BLaER1 treated with 17β-estradiol and CSF1 and Interleukin-3, amounts not matched to agents 10 nM and 100 nM (cell line): Measurements from ENCODE around the gene FNDC5.
"Not testable (repeated sequence)": the region's sequence is repeated elsewhere in the genome, so short reads cannot be mapped to it uniquely, and the experiment has no call there.

ENCODE experiments used
- H3K27ac ChIP-seq, 11 experiments: shearing (Covaris generic); formaldehyde crosslinking; 2 replicates each; pipeline ENCODE4 v1.8.1; 2022
- H3K27me3 ChIP-seq, 11 experiments: shearing (Covaris generic); formaldehyde crosslinking; 2 replicates each; pipeline ENCODE4 v1.8.1; 2022
- H3K36me3 ChIP-seq, 11 experiments: shearing (Covaris generic); formaldehyde crosslinking; 2 replicates each; pipeline ENCODE4 v1.8.1; 2022
- H3K4me1 ChIP-seq, 10 experiments: shearing (Covaris generic); formaldehyde crosslinking; 2 replicates each; pipeline ENCODE4 v1.8.1; 2022
- H3K4me2 ChIP-seq, 11 experiments: shearing (Covaris generic); formaldehyde crosslinking; 2 replicates each; pipeline ENCODE4 v1.8.1; 2022
- H3K4me3 ChIP-seq, 10 experiments: shearing (Covaris generic); formaldehyde crosslinking; 2 replicates each; pipeline ENCODE4 v1.8.1; 2022
- H3K9ac ChIP-seq, 11 experiments: shearing (Covaris generic); formaldehyde crosslinking; 2 replicates each; pipeline ENCODE4 v1.8.1; 2022
- H3K9me3 ChIP-seq, 11 experiments: shearing (Covaris generic); formaldehyde crosslinking; replicated peaks in 1 of 11; 2 replicates each; pipeline ENCODE4 v1.8.1; 2022
- H4K20me1 ChIP-seq, 11 experiments: shearing (Covaris generic); formaldehyde crosslinking; 2 replicates each; pipeline ENCODE4 v1.8.1; 2022
- Cebpa-rat ChIP-seq, 11 experiments: shearing (Covaris generic); IDR thresholded peaks; 2 replicates each; pipeline ENCODE4 v1.8.1; 2022

Gene FNDC5

DNA sequence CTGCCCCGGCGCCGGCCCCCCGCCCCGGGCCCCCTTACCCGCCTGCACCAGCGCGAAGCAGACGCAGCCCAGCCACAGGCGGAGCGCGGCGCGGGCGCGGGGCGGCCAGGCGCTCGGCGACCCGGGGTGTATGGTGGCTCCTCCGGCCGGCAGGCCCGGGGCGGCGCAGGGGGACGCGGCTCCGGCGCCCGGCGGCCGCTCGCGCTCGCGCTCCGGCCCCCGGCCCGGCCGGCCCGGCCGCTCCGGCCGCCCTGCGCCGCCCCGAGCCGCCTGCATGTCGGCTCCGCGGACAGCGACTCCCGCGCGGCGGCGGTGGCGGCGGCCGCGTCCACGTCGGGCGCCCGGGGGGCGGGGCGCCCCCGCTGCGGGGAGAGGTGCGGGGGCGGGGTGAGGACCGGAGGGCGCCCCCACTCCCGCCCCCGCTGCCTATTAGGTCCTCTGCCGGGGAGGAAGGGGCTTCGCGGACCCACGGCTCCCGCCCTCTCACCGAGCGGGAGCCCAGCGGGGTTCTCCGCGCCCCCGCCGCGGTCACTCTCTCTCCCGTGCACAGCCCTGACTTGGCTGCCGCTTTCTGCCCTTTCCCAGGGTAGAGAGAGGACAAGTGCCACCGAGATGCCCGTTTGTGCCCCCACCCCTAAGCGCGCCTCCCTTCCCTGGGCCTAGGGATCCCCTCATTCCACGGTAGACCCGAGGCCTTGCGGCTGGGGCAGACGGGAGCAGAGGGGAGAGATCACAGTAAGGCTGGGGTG lies at the start of gene FNDC5:
Gene FNDC5 (minus strand): TSS at position 298 of the 749 bp plus-strand sequence.
- Histone ChIP-seq H3K9ac (peak within 1 kb of the TSS in 4 of 11 experiments; percentile 13 to 39 (median 26); a peak in 5 of 22 replicates), H3K4me3 (peak within 1 kb of the TSS; percentile 29 to 64 (median 46); a peak in 19 of 20 replicates)

DNA sequence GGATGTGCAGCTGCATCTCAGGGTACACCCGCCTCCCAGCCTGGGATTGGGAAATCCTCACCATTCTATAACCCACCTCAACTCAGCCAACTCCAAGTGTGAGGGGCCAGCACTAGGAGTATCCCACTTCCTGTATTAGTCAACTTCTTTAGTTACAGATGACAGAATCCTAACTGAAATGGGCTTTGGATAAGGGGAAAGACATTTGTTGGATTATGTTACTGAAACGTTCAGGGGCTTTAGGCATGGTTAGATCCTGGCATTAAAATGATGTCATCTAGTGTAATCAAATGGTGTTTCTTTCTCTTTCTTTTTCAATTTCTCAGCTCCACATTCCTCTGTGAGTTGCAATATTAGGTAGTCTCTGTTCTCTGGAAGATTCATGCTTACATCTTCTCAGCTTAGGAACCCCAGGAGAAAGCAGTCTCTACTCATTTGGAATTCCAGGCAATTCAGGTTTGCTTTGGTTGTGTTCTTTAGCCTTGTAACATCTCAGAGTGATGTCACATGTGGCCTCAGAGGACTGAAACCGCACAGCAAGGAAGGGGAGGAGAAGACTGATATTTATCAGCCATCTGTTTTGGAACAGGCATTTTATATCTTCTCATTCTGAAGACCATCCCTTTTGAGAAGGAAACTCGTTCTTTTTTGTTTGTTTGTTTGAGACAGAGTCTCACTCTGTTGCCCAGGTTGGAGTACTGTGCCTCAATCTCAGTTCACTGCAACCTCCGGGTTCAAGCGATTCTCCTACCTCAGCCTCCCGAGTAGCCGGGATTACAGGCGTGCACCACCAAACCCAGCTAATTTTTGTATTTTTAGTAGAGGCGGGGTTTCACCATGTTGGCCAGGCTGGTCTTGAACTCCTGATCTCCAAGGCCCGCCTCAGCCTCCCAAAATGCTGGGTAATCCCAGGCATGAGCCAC lies 49.4 kb upstream of the FNDC5 start:
- H3K27me3 ChIP-seq = peaks cover 19 to 26% (median 24%) of the 10 kb centered on the region in 11 experiments
- H3K4me3 ChIP-seq = no peak overlapping the region
- H3K9ac ChIP-seq = no peak overlapping the region
- TF ChIP-seq Cebpa-rat (IDR thresholded peaks at IDR 0.05) = no peak
- peaks cover 0 to 12% (median 0%) of the 10 kb centered on the region in 11 experiments; a peak in 6 of 22 replicates for H4K20me1 ChIP-seq
- H3K9me3 ChIP-seq = no peaks in the 10 kb centered on the region
- H3K36me3 ChIP-seq = no peaks in the 10 kb centered on the region
- H3K27ac ChIP-seq = no peak overlapping the region
- H3K4me1 ChIP-seq = peaks cover 7 to 25% (median 14%) of the 10 kb centered on the region in 10 experiments; a peak in 17 of 20 replicates
- peak overlapping the region in 8 of 11 experiments; percentile 5 to 52 (median 34); a peak in 13 of 22 replicates for H3K4me2 ChIP-seq

More for the DNA sequence above, at the start of gene FNDC5:
- peaks cover 10 to 48% (median 40%) of the 10 kb centered on the region in 10 experiments; a peak in 19 of 20 replicates for H3K4me1 ChIP-seq
- H3K36me3 ChIP-seq = peaks cover 0 to 14% (median 0%) of the 10 kb centered on the region in 11 experiments; a peak in 4 of 22 replicates
- H3K9me3 ChIP-seq = no peaks in the 10 kb centered on the region
- 0 out of 22 replicates have a peak within 1 kb of the TSS, but pooled peaks of 1 of the 11 experiments have one; percentile 44 for H3K27ac ChIP-seq
- H4K20me1 ChIP-seq = peaks cover 0 to 49% (median 27%) of the 10 kb centered on the region in 11 experiments; a peak in 18 of 22 replicates
- H3K4me2 ChIP-seq = peak within 1 kb of the TSS; percentile 73 to 95 (median 84)
- no peak for TF ChIP-seq Cebpa-rat (IDR thresholded peaks at IDR 0.05)
- peaks cover 37 to 54% (median 44%) of the 10 kb centered on the region in 11 experiments for H3K27me3 ChIP-seq

DNA sequence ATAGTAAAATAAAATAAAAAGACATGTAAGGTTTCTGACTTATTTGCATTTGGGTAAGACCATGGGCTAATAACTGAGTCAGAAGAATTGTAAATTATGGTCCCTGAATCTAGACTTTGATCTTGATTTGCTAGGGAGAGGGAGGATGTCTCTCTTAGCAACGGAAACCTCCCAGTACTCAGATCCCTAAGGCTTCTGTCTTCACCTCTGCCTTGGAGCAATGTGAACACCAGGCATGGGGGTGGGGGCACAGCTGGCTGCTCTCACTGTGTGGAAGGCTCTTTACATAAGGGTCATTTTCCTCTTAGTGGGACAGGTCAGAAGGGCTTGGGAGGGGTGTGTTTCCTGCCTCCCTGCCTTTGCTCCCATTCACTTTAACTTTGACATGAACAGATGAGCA lies 47.5 kb upstream of the FNDC5 start:
- H3K9ac ChIP-seq = no peak overlapping the region

DNA sequence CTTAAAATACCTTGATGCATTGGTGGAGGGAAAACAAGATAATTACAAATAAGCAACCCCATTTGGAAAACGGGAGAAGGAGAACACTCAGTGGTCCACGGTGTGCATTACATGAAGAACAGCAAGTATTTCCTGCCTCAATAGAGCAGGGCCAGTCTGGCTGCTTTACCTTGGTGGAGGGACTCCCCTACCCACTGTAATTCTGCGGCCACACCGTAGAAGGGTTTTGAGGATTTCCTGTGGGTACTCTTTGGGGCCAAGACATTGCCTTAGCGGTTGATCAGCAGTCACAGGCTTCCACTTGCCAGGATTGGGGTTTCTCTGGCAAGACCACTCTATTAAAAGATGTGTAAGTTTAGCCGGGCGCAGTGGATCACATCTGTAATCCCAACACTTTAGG lies 46.8 kb upstream of the FNDC5 start:
- Histone ChIP-seq H3K9ac (no peak overlapping the region), H3K4me1 (peaks cover 6 to 22% (median 14%) of the 10 kb centered on the region in 10 experiments; a peak in 17 of 20 replicates), H4K20me1 (no peaks in the 10 kb centered on the region), H3K36me3 (no peaks in the 10 kb centered on the region), H3K4me2 (peak overlapping the region in 7 of 11 experiments; percentile 9 to 49 (median 31); a peak in 11 of 22 replicates), H3K27ac (no peak overlapping the region), H3K27me3 (peaks cover 0 to under 1% (median 0%) of the 10 kb centered on the region in 11 experiments; a peak in 2 of 22 replicates), H3K9me3 (no peaks in the 10 kb centered on the region), H3K4me3 (no peak overlapping the region)
- no peak for TF ChIP-seq Cebpa-rat (IDR thresholded peaks at IDR 0.05)

More for the DNA sequence above, 47.5 kb upstream of the FNDC5 start:
- Histone ChIP-seq H3K27me3 (peaks cover under 1 to 7% (median 6%) of the 10 kb centered on the region in 11 experiments; a peak in 17 of 22 replicates), H3K9me3 (no peaks in the 10 kb centered on the region), H3K4me2 (peak overlapping the region in 5 of 11 experiments; percentile 24 to 49 (median 45); a peak in 6 of 22 replicates), H3K27ac (no peak overlapping the region), H3K4me1 (peaks cover 6 to 22% (median 14%) of the 10 kb centered on the region in 10 experiments; a peak in 17 of 20 replicates), H3K36me3 (no peaks in the 10 kb centered on the region), H3K4me3 (no peak overlapping the region), H4K20me1 (no peaks in the 10 kb centered on the region)
- TF ChIP-seq Cebpa-rat (IDR thresholded peaks at IDR 0.05) = no peak

DNA sequence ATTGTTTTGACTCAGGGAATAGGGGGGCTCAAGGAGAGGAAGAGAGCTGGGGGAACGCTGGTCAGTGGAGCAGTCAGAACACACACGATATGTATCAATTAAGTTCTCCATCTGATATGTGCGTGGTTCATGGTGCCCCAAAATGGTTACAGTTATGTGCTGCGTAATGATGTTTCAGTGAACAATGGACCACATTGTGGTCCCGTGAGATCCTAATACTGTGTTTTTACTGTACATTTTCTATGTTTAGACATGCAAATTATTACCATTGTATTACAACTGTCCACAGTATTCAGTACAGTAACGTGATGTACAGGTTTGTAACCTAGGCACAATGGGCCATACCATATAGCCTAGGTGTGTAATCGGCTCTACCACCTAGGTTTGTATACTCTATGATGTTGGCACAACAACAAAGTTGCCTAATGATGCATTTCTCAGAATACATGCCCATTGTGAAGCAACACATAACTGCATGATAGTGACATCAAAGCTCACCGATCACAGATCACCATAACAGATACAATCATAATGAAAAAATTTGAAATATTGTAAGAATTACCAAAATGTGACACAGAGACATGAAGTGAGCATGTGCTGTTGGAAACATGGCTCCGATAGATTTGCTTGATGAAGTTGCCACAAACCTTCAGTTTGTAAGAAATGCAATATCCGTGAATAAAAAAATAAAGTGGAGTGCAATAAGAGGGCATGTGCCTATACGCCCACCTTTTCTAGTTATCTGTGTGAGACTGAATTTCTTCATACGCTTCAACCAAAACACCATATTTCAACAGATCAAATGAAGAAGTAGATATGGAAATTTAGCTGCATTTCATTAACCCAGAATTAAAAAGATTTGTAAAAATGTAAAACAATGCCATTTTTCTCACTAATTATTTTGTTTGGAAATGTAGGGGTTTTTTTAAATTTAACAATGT lies 45.3 kb upstream of the FNDC5 start:
- H3K36me3 ChIP-seq = no peaks in the 10 kb centered on the region
- H3K27me3 ChIP-seq = no peaks in the 10 kb centered on the region
- H4K20me1 ChIP-seq = no peaks in the 10 kb centered on the region
- no peak overlapping the region for H3K27ac ChIP-seq
- no peaks in the 10 kb centered on the region for H3K9me3 ChIP-seq
- H3K4me3 ChIP-seq = no peak overlapping the region
- H3K9ac ChIP-seq = no peak overlapping the region
- no peak for TF ChIP-seq Cebpa-rat (IDR thresholded peaks at IDR 0.05)
- H3K4me1 ChIP-seq = peaks cover 6 to 22% (median 14%) of the 10 kb centered on the region in 10 experiments; a peak in 17 of 20 replicates
- H3K4me2 ChIP-seq = no peak overlapping the region

DNA sequence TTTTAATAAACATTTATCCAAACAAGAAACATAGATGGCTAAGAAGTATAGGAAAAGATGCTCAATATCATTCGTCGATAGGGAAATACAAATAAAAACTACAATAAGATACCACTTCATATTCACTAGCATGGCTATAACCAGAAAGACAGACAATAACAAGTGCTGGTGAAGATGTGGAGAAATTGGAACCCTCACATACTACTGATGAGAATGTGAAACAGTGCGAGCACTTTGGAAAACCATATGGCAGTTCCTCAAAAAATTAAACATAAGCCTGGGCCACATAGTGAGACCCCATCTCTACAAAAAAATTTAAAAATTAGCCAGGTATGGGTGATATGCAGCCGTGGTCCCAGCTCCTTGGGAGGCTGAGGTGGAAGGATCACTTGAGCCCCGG lies 39.6 kb upstream of the FNDC5 start:
- Histone ChIP-seq H3K9ac (no peak overlapping the region), H3K4me3 (no peak overlapping the region), H3K4me2 (no peak overlapping the region), H3K27ac (no peak overlapping the region), H4K20me1 (no peaks in the 10 kb centered on the region), H3K4me1 (peaks cover 0 to 17% (median 7%) of the 10 kb centered on the region in 10 experiments; a peak in 10 of 20 replicates), H3K27me3 (no peaks in the 10 kb centered on the region), H3K36me3 (no peaks in the 10 kb centered on the region), H3K9me3 (peaks cover 0 to 7% (median 4%) of the 10 kb centered on the region in 11 experiments; a peak in 9 of 22 replicates)
- TF ChIP-seq Cebpa-rat (IDR thresholded peaks at IDR 0.05) = no peak

DNA sequence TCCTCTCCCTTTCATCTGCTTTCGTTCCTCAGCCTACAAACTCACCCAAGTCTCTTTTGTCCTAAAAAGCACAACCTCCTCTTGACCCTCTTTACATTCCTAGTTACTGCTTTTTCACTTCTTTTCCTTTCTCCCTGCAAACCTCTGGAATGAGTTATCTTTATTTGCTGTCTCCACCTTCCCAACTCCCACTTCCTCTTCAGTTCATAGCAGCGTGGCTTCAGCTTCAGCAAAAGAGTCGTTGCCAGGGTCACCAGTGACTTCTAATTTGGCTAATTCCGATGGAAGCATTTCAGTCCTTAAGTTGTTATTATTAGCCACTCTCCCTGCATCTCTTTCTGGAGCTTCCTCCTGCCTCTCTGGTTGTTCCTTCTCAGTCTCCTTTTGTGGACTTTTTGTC lies 36.7 kb upstream of the FNDC5 start:
- Histone ChIP-seq H3K4me2 (peak overlapping the region in 5 of 11 experiments; percentile 8 to 60 (median 43); a peak in 9 of 22 replicates), H3K36me3 (no peaks in the 10 kb centered on the region), H3K4me1 (peaks cover 0 to 17% (median 7%) of the 10 kb centered on the region in 10 experiments; a peak in 10 of 20 replicates), H3K4me3 (no peak overlapping the region), H3K27ac (no peak overlapping the region), H3K9ac (no peak overlapping the region), H3K9me3 (peaks cover 0 to 7% (median 4%) of the 10 kb centered on the region in 11 experiments; a peak in 9 of 22 replicates), H3K27me3 (no peaks in the 10 kb centered on the region), H4K20me1 (no peaks in the 10 kb centered on the region)
- TF ChIP-seq Cebpa-rat (IDR thresholded peaks at IDR 0.05) = no peak

DNA sequence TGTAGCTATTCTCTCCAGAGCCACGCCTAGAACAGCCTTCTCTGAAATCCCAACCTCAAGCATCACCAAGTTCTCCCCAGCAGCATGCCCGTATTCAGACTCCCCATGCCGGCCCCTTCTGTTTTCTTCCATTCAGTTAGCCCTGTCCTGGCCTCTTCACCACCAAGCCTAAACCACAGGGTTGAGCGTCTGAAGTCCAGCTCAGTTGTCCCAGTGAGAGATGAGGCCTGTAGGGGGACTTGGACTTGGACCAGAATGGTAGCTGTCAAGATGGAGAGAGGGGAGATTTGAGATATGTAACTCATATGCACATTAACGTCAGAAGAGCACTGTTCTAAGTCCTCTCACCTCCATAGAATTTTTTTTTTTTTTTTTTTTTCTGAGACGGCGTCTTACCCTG lies 35.9 kb upstream of the FNDC5 start:
- H3K27ac ChIP-seq = no peak overlapping the region
- H4K20me1 ChIP-seq = no peaks in the 10 kb centered on the region
- no peak for TF ChIP-seq Cebpa-rat (IDR thresholded peaks at IDR 0.05)
- H3K27me3 ChIP-seq = peaks cover 0 to 2% (median 0%) of the 10 kb centered on the region in 11 experiments; a peak in 4 of 22 replicates
- peaks cover 0 to 17% (median 7%) of the 10 kb centered on the region in 10 experiments; a peak in 12 of 20 replicates for H3K4me1 ChIP-seq
- H3K36me3 ChIP-seq = no peaks in the 10 kb centered on the region
- no peak overlapping the region for H3K9ac ChIP-seq
- H3K9me3 ChIP-seq = peaks cover 0 to 7% (median 4%) of the 10 kb centered on the region in 11 experiments; a peak in 9 of 22 replicates
- no peak overlapping the region for H3K4me3 ChIP-seq
- H3K4me2 ChIP-seq = no peak overlapping the region

DNA sequence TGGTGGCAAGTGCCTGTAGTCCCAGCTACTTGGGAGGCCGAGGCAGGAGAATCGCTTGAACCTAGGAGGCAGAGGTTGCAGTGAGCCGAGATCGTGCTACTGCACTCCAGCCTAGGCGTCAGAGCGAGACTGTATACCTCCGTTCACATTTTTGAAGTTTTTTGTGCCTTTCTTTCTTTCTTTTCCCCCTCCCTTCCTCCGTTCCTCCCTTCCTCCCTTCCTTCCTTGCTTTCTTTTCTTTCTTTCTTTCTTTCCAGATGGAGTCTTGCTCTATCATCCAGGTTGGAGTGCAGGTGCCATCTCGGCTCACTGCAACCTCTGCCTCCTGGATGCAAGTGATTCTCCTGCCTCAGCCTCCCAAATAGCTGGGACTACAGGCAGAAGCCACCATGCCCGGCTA lies 34.9 kb upstream of the FNDC5 start:
- not testable (repeated sequence) for H3K27ac ChIP-seq, H3K4me2 ChIP-seq, H3K36me3 ChIP-seq, H3K9me3 ChIP-seq, H3K4me3 ChIP-seq, H3K27me3 ChIP-seq, H4K20me1 ChIP-seq, H3K9ac ChIP-seq
- peaks cover 4 to 20% (median 11%) of the 10 kb centered on the region in 10 experiments for H3K4me1 ChIP-seq
